Large intestine (tissue), 3 donors: Measurements from ENCODE around the gene SNU13. TPM values are rescaled to one million over a fixed set of nuclear protein-coding genes. Genes with fewer than 3 reads are reported as not detected.
"Not testable (repeated sequence)": the region's sequence is repeated elsewhere in the genome, so short reads cannot be mapped to it uniquely, and the experiment has no call there.

Source experiments
- DNase-seq, 2 donors: peaks; one replicate each; pipeline versions ENCODE4 v3.0.0 to v3.0.0-alpha.2; 2013
- H3K27ac ChIP-seq: one replicate; pipeline ENCODE4 v1.5.1; 2013; ENCODE audit warnings: low read length
- H3K27me3 ChIP-seq: 2 replicates; pipeline ENCODE4 v1.6.1; 2013; ENCODE audit warnings: low read length; ENCODE audit not compliant: control insufficient read depth, insufficient read depth
- H3K36me3 ChIP-seq: 2 replicates; pipeline ENCODE4 v1.6.1; 2013; ENCODE audit warnings: low read length; ENCODE audit not compliant: control insufficient read depth, insufficient read depth
- H3K4me1 ChIP-seq: one replicate; pipeline ENCODE4 v1.6.1; 2013; ENCODE audit warnings: low read length; ENCODE audit not compliant: control insufficient read depth, insufficient read depth
- H3K4me3 ChIP-seq: one replicate; pipeline ENCODE4 v1.5.1; 2013; ENCODE audit warnings: low read length
- H3K9me3 ChIP-seq: one replicate; pipeline ENCODE4 v1.6.1; 2013; ENCODE audit warnings: mild to moderate bottlenecking, low read depth, low read length, moderate library complexity; ENCODE audit not compliant: control insufficient read depth
- WGBS: methylation state at CpG from one replicate; pipeline ENCODE4 v1.1.5; 2013; ENCODE audit warnings: low lambda C conversion rate; ENCODE audit not compliant: insufficient coverage; 5-methylcytosine and 5-hydroxymethylcytosine counted together
- polyA plus RNA-seq: library from polyadenylated mRNA; unstranded; fragments of 120-200 nt; gene quantifications from one replicate; pipeline ENCODE4 v1.2.1, GENCODE V29; 2013

Gene SNU13
- polyA plus RNA-seq, 1 donor: 118 TPM

GRCh38 chr22:41683616-41684015 is 5.1 kb downstream of the SNU13 start:
- Histone ChIP-seq H3K36me3 (peaks cover 14% of the 10 kb centered on the region), H3K4me1 (no peaks in the 10 kb centered on the region), H3K27ac (no peak overlapping the region), H3K9me3 (peaks cover 2% of the 10 kb centered on the region), H3K4me3 (no peak overlapping the region), H3K27me3 (no peaks in the 10 kb centered on the region)
- DNase-seq: no peak
- WGBS: 100% methylated on average over 1 of the region's 3 CpGs

GRCh38 chr22:41683052-41683451 is 5.6 kb downstream of the SNU13 start:
- WGBS: no CpG with 5 or more reads among the region's 9 CpGs
- DNase-seq: no peak
- no peaks in the 10 kb centered on the region for H3K27me3 ChIP-seq
- peak overlapping the region; percentile 63 for H3K4me3 ChIP-seq
- H3K4me1 ChIP-seq: no peaks in the 10 kb centered on the region
- H3K36me3 ChIP-seq: peaks cover 19% of the 10 kb centered on the region
- peak overlapping the region; percentile 92 for H3K27ac ChIP-seq
- H3K9me3 ChIP-seq: peaks cover 2% of the 10 kb centered on the region

GRCh38 chr22:41682033-41682807 is 6.4 kb downstream of the SNU13 start:
- peak overlapping the region; percentile 63 for H3K4me3 ChIP-seq
- H3K27me3 ChIP-seq: no peaks in the 10 kb centered on the region
- H3K36me3 ChIP-seq: peaks cover 23% of the 10 kb centered on the region
- DNase-seq: peak; percentile 87 to 88
- peak overlapping the region; percentile 92 for H3K27ac ChIP-seq
- no peaks in the 10 kb centered on the region for H3K4me1 ChIP-seq
- peaks cover 2% of the 10 kb centered on the region for H3K9me3 ChIP-seq
- WGBS: no CpG with 5 or more reads among the region's 50 CpGs

DNA sequence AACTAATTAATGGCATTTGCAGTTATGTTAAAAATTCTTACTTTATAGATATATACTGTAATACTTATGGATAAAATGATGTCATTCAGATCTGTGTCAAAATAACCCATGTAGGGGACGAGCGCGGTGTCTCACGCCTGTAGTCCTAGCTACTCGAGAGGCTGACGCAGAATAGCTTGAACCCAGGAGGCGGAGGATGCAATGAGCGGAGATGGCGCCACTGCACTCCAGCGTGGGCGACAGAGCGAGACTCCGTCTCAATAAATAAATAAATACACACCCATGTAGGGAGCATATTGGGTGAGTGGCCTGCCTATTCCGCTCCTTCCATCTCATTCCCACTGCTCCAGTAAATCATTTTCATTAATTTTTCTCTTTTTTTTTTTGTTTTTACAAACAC is 7.1 kb downstream of the SNU13 start:
- H3K27me3 ChIP-seq: no peaks in the 10 kb centered on the region
- peaks cover 25% of the 10 kb centered on the region for H3K36me3 ChIP-seq
- H3K4me1 ChIP-seq: no peaks in the 10 kb centered on the region
- H3K4me3 ChIP-seq: peak overlapping the region; percentile 63
- DNase-seq: peak in 1 of 2 donors; percentile 19
- H3K27ac ChIP-seq: no peak overlapping the region
- WGBS: 36% methylated on average over 1 of the region's 14 CpGs
- peaks cover 2% of the 10 kb centered on the region for H3K9me3 ChIP-seq

DNA sequence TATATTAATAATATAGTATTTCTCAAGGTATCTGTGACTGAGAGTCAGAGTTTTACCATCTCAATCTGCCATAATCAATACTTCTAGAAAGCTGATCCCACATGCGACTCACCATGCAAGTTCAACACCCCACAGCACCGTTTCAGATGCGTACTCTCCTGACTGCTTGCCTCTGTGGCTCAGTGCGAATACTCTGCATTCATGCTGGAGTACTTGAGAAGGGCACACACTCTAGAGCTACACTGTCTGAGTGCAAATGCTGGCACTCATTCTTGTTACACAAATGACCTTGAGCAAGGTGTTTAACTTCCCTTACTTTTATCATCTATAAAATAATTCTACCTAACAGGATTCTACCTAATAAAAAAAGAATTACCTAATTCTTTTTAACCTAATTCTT is 12.5 kb downstream of the SNU13 start:
- H3K4me1 ChIP-seq: no peaks in the 10 kb centered on the region
- no peak for DNase-seq
- no peak overlapping the region for H3K27ac ChIP-seq
- H3K9me3 ChIP-seq: no peaks in the 10 kb centered on the region
- peaks cover 45% of the 10 kb centered on the region for H3K36me3 ChIP-seq
- no peak overlapping the region for H3K4me3 ChIP-seq
- no CpG with 5 or more reads among the region's 4 CpGs for WGBS
- H3K27me3 ChIP-seq: no peaks in the 10 kb centered on the region

- H3K9me3 ChIP-seq: no peaks in the 10 kb centered on the region
- H3K36me3 ChIP-seq: peaks cover 42% of the 10 kb centered on the region
- H3K4me3 ChIP-seq: no peak overlapping the region
- H3K4me1 ChIP-seq: no peaks in the 10 kb centered on the region
- no peak overlapping the region for H3K27ac ChIP-seq
- H3K27me3 ChIP-seq: no peaks in the 10 kb centered on the region
- no CpG with 5 or more reads among the region's 12 CpGs for WGBS
- no peak for DNase-seq
These were observed 13.8 kb downstream of the SNU13 start for GRCh38 chr22:41674846-41675340.

DNA sequence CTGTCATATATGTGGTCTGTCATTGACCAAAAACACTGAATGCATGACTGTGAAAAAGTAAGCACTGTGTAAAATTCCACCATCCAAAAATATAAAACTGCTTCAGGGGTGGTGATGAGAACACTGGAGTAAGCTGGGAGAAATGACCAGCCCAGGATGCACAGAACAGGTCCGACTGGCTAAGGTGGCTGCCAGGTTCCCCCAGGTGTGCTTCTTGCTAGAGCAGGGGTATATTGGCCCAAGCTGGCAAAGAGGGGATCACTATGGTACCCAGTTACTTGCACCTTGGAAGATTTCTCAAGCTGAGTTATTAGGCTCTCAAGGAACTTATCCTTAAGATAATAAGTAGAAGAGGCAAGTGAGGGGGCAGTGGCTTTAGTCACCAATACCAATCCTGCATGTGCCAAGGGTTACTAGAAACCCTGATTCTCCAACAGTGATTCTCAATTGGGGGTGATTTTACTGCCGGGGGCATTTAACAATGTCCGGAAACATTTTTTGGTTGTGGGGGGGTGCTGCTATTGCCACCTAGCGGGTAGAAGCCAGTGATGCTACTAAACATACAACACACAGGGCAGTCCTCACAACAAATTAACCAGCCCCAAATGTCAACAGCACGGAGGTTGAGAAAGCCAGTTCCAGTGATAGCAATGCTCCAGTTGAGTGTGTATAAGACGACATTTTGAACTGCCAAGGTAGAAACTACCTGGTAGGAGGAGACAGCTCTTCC is 15.7 kb downstream of the SNU13 start:
- no peaks in the 10 kb centered on the region for H3K9me3 ChIP-seq
- no CpG with 5 or more reads among the region's 6 CpGs for WGBS
- no peaks in the 10 kb centered on the region for H3K27me3 ChIP-seq
- no peak for DNase-seq
- H3K36me3 ChIP-seq: peaks cover 26% of the 10 kb centered on the region
- no peak overlapping the region for H3K27ac ChIP-seq
- H3K4me3 ChIP-seq: no peak overlapping the region
- H3K4me1 ChIP-seq: no peaks in the 10 kb centered on the region

GRCh38 chr22:41672096-41672495 is 16.6 kb downstream of the SNU13 start:
- not testable (repeated sequence) for H3K27me3 ChIP-seq, H3K27ac ChIP-seq, DNase-seq, H3K4me1 ChIP-seq, H3K9me3 ChIP-seq, H3K4me3 ChIP-seq
- 80% methylated on average over 1 of the region's 10 CpGs for WGBS
- H3K36me3 ChIP-seq: peaks cover 21% of the 10 kb centered on the region

DNA sequence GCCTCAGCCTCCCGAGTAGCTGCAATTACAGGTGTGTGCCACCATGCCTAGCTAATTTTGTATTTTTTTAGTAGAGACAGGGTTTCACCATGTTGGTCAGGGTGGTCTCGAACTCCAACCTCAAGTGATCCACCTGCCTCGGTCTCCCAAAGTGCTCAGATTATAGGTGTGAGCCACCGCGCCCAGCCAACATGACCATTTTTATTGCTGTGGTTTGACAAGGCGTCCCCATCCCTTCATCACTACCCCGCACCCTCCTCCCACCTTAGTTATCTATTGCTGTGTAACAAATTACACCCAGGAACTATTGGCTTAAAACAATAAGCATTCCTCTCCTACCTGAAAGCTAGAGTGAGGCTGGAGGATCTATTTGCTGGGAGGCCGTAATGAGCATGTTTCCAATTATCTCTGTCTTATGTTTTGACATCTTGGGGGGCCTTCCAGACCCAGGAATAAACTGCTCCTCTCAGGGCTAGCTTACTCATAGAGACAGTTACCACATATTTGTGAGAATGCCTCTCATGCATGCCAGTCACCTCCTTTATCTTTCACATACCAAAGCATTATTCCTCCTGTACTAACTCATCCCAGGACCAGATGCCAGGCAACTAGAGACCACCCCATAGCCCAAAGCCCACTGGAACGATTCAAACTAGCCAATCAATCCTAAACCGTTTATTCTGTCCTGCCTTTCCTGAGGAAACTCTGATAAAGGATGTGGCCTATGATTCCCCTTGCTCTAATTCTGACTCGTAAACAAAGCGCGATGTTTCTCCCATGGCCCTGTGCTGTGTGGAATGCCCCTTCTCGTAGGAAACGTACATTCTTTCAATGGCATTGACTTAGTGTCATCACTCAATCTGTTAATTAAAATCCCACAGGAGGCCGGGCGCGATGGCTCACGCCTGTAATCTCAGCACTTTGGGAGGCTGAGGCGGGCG is 19.4 kb downstream of the SNU13 start:
- H3K27ac ChIP-seq: no peak overlapping the region
- no peak for DNase-seq

GRCh38 chr22:41664951-41665350 is 23.7 kb downstream of the SNU13 start:
- Histone ChIP-seq H3K9me3 (no peaks in the 10 kb centered on the region), H3K27me3 (no peaks in the 10 kb centered on the region), H3K4me3 (no peak overlapping the region), H3K36me3 (peaks cover 50% of the 10 kb centered on the region), H3K4me1 (peaks cover 4% of the 10 kb centered on the region), H3K27ac (no peak overlapping the region)
- WGBS: no CpG with 5 or more reads among the region's 3 CpGs
- DNase-seq: no peak

More for the DNA sequence above, 19.4 kb downstream of the SNU13 start:
- H3K27me3 ChIP-seq: no peaks in the 10 kb centered on the region
- WGBS: 100% methylated on average over 1 of the region's 21 CpGs
- H3K9me3 ChIP-seq: no peaks in the 10 kb centered on the region
- H3K4me1 ChIP-seq: peaks cover 4% of the 10 kb centered on the region
- H3K36me3 ChIP-seq: peaks cover 20% of the 10 kb centered on the region
- no peak overlapping the region for H3K4me3 ChIP-seq
